ENCODE measurements around the gene NNT.
"Not testable (repeated sequence)": the region's sequence is repeated elsewhere in the genome, so short reads cannot be mapped to it uniquely, and the experiment has no call there.

Gene NNT

DNA sequence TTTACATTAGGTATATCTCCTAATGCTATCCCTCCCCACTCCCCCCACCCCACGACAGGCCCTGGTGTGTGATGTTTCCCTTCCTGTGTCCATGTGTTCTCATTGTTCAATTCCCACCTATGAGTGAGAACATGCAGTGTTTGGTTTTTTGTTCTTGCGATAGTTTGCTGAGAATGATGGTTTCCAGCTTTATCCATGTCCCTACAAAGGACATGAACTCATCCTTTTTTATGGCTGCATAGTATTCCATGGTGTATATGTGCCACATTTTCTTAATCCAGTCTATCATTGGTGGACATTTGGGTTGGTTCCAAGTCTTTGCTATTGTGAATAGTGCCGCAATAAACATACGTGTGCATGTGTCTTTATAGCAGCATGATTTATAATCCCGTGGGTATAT lies 64.4 kb downstream of the NNT start:
- DNase-seq (ENCODE audit: low spot score) = not testable (repeated sequence)

- DNase-seq (ENCODE audit: low spot score) = no peak
Measured at GRCh38 chr5:43674536-43674935, 71.6 kb downstream of the NNT start.

GRCh38 chr5:43675357-43675756 lies 72.4 kb downstream of the NNT start:
- no peak for DNase-seq (ENCODE audit: low spot score)

DNA sequence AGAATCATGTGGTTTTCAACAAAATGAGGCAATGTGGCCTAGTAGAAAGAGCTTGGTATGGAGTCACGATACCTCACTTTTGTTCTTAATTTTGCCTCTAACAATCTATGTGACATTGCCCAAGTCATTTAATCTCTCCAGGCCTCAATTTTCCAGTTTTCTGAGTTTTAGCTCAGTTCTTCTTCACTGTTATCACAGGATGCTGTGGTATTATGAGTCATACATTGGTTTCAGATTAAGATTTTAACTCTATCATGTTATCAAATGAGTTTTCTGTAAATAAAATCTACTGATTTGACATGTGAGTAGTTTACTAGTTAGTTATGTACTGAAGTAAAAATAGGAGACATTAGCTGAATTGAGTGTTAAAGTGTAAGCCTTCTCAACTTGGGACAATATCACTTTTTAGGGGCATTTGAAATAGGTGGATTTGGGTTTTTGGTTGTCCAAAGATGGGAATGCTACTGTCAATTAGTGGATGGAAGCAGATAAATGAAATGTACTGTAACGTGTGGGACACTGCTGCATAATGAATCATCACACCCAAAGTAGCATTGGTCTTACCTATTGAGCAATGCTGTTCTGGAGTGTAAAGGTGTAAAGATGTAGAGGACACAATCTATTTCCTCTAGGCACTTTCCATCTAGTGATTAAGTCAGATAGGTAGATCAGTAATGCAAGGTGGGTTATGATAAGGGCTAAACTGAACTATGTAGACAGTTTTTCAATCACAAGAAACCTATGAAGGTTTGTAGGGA lies 73.3 kb downstream of the NNT start:
- DNase-seq (ENCODE audit: low spot score) = no peak

- no peak for DNase-seq (ENCODE audit: low spot score)
Measured at GRCh38 chr5:43677253-43677652, 74.3 kb downstream of the NNT start.

GRCh38 chr5:43679214-43679613 lies 76.2 kb downstream of the NNT start:
- no peak for DNase-seq (ENCODE audit: low spot score)

DNA sequence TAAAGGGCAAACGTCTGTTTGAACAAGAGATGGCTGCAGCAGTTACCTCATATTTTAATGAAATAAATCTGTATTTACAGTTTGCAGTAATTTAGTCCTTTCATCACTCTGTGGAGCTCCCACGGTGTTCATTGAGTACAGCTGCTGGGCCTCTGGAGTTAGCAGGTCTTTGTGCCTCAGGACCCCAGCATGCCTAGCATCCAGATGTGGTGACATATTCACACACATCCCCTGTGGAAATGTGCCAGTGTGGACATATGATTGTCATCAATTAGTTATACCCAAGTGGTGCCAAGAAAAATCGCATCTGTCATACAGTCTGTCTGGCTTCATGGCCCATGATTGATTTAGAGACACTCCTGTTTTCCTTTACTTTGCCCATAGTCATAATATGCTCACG lies 77.3 kb downstream of the NNT start:
- DNase-seq (ENCODE audit: low spot score) = no peak

GRCh38 chr5:43683884-43684471 lies 81.0 kb downstream of the NNT start:
- no peak for DNase-seq (ENCODE audit: low spot score)

DNA sequence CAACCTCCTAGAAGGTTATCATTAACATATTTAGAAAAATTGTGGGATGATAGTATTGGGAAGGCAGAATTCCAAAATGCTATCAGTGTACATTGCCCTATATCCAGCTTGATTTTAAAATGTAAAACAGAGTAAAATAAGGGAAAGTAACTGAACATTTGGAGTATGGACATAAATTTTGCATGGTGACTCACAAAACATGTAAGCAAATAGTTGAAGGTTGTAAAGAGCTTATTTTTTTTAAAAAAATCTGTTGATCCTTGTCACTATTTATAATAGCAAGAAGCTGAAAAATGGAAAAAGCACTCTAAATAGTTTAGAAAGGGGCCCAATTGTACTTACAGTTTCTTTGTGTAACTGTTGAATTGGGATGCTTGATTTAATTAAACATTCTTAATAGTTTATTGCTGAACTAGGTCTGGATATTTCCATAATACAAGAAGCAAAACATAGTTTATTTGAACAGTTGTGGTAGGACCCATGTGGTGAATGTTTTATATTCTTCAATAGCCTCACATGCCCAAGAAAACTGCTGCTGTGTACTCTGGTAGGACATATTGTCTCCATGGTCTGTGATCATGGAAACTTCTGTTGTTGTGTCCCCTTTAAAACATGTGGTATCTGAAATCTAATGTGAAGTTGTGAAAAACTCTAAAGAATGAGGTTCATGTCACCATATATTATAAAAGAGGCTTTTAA lies 82.4 kb downstream of the NNT start:
- no peak for DNase-seq (ENCODE audit: low spot score)

DNA sequence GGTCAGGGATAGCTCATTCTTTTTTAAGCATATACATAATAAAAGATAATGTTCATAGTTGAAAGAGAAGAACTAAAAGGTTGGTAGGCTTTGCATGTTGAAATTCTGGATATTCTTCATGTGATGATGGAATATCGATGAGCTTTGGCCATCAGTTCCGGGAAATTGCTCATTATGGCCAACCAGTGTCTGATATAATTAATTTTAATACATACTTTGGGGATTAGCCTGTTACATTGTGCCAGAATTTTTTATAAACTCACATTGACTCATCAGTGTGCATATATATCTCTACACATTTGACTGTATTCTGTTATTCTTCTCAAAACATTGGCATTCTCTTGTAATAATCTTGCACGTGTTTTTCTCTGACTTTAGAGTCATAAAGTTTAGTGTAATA lies 84.3 kb downstream of the NNT start:
- no peak for DNase-seq (ENCODE audit: low spot score)

- DNase-seq (ENCODE audit: low spot score) = no peak
Measured at GRCh38 chr5:43691275-43691674, 88.3 kb downstream of the NNT start.

- no peak for DNase-seq (ENCODE audit: low spot score)
Measured at GRCh38 chr5:43691893-43692292, 88.9 kb downstream of the NNT start.

GRCh38 chr5:43693411-43693810 lies 90.4 kb downstream of the NNT start:
- DNase-seq (ENCODE audit: low spot score) = no peak

- no peak for DNase-seq (ENCODE audit: low spot score)
Measured at GRCh38 chr5:43694027-43694426, 91.0 kb downstream of the NNT start.

- DNase-seq (ENCODE audit: low spot score) = not testable (repeated sequence)
Measured at GRCh38 chr5:43696444-43696843, 93.5 kb downstream of the NNT start.

DNA sequence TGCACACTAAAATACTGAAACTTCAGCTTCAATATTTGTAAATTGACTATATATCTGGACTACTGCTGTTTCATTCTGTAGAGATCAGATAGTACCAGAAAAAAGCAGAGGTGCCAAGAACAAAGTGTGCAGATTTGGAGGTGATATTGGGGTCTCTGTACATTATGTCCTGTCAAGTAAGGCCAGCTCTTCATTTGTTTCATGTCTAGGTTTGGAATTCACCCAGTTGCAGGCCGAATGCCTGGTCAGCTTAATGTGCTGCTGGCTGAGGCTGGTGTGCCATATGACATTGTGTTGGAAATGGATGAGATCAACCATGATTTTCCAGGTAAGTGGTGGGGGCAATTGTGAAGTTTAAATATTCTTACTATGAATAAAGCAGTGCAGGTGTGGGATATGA lies 96.9 kb downstream of the NNT start:
- DNase-seq (ENCODE audit: low spot score) = no peak

DNA sequence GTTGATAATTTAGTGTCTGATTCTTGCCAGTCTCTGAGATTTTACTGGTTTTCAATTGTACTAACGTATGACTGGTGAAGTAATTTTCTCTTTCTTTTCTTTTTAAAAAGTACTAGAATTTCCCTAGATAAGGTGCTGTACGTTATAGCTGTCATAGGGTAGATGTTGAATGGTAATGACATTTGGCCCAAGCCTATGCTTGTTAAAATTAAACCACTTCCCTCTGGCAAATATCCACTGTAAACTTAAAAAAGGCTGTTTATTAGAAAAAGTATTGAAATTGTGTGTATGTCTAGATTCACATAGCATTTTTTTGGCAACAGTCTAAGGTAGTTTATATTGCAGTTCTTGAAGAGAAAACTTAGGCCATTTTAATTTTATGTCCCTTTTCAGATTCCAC lies 97.6 kb downstream of the NNT start:
- no peak for DNase-seq (ENCODE audit: low spot score)

DNA sequence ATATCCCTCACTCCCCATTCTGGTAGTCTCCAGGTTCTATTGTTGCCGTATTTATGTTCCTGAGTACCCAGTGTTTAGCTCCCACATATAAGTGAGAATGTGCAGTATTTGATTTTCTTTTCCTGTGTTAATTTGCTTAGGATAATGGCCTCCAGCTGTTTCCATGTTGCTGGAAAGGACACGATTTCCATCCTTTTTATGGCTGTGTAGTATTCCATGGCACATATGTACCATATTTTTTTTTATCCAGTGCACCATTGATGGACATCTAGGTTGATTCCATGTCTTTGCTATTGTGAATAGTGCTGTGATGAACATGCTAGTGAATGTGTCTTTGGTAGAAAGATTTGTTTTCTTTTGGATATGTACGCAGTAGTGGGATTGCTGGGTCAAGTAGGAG lies 98.2 kb downstream of the NNT start:
- DNase-seq (ENCODE audit: low spot score) = no peak

DNA sequence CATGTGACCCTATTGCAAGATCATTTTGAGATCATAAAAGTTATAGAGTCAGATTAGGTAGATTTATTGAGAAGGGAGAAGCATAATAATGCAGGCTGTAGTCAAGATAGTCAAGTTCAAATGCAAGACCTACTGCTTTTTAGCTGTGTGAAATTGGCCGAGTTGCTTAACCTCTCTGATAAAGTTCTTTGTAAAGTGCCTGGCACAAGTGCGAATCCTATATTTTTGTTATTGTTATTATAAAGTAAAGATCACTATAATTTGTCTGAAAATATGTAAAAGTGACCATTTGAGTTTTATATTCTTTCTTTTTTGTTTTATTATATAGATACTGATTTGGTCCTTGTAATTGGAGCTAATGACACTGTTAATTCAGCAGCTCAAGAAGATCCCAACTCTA lies 99.3 kb downstream of the NNT start:
- DNase-seq (ENCODE audit: low spot score) = no peak

GRCh38 chr5:43702815-43703214 lies 99.8 kb downstream of the NNT start:
- DNase-seq (ENCODE audit: low spot score) = no peak

- no peak for DNase-seq (ENCODE audit: low spot score)
Measured at GRCh38 chr5:43704243-43704642, 101.3 kb downstream of the NNT start.

DNA sequence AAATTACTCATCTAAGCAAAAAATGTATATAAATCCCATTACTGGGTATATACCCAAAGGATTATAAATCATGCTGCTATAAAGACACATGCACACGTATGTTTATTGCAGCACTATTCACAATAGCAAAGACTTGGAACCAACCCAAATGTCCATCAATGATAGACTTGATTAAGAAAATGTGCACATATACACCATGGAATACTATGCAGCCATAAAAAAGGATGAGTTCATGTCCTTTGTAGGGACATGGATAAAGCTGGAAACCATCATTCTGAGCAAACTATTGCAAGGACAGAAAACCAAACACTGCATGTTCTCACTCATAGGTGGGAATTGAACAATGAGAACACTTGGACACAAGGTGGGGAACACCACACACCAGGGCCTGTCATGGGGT lies 103.6 kb downstream of the NNT start:
- not testable (repeated sequence) for DNase-seq (ENCODE audit: low spot score)

- no peak for DNase-seq (ENCODE audit: low spot score)
Measured at GRCh38 chr5:43711496-43711895, 108.5 kb downstream of the NNT start.

All from HuH-7 (cell line).